ENCODE data around the gene REELD1.

REELD1 gene

DNA sequence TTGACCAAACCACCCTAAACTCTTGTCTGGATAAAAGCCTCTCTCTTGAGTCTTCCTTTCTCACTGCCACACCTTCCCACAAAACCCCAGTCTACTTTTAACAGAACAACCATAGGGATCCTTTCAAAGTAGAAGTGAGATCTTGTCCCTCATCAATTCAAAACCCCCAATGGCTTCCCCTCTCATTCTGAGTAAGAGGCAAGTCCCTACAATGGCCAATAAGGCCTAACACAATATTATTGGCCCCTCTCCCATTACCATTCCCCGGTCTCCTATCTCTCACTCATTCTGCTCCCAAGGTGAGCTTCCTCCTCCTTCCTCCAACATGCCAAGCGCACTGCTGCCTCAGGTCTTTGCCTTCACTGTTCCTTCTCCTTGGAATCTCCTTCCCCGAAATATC lies 57.1 kb downstream of the REELD1 start:
- no peak for DNase-seq

GRCh38 chr4:146273204-146273901 lies 59.0 kb downstream of the REELD1 start:
- DNase-seq: no peak

GRCh38 chr4:146274774-146275173 lies 60.4 kb downstream of the REELD1 start:
- DNase-seq: no peak

- DNase-seq: no peak
These were observed 61.0 kb downstream of the REELD1 start for GRCh38 chr4:146275370-146275769.

GRCh38 chr4:146278986-146279385 lies 64.6 kb downstream of the REELD1 start:
- DNase-seq: no peak

Data from SHP77 (cell line).